ENCODE results near the gene AK5. TPM values are rescaled to one million over a fixed set of nuclear protein-coding genes. Genes with fewer than 3 reads are reported as not detected.
"Not testable (repeated sequence)": the region's sequence is repeated elsewhere in the genome, so short reads cannot be mapped to it uniquely, and the experiment has no call there.

The AK5 gene
- total RNA-seq, 1 donor from 2014 or later, result 0.38 TPM

DNA sequence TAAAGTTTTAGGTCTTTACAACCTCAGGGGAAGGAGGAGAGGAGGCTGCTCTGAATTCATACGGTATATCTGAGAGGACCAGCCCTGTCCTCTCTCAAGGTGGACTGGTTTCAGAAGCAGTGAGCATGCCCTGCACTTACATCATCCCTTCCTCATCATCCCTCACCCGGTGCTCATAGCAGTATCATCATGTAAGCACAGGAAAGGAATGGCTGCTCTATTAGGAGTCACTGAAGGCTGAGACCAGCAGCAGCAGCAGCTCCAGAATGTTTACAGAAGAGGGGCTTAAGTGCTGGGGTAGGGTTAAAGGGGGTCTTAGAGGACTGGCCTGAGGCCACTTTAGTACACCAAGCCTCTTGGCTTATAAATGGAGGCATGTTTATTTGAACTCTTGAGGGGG is 185.9 kb downstream of the AK5 start:
- DNase-seq (no peak), ATAC-seq (ENCODE audit: poor library complexity) (no peak)
- intact Hi-C loops (cut with DNase I), result no loop called here

DNA sequence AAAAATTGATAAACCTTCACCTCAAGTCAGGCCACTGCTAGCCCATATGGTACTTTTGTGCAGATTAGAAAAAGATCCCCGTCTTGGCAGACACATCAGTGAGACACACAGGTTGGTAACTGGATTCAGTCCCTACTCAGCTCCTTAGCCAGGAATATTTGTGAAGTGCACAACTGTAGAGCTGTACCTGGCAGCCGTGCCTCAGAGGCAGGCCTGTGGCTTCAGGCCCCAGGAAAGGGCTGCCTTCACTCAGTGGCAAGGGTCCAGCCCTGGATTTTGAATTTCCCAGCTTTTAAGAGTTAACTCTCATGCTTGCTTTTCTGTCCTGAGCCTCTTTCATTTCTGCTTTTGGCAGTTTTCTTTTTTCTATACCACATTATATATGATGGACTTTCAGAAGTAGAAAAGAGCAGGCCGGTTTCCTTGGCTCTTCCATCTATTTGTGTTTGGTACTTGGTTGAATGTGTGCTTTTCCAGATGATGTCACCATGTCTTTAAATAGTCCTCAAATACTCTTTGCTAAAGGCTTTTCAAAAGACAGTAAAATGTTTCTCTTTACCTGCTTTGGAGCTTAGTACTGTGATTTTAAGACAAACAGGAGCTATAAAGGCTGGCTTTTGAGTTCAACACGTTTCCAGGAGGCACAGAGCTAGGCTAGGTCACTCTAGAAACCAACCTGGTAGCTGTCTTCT is 186.6 kb downstream of the AK5 start:
- intact Hi-C loops (cut with DNase I), result no loop called here
- ATAC-seq (ENCODE audit: poor library complexity) (no peak), DNase-seq (no peak)

DNA sequence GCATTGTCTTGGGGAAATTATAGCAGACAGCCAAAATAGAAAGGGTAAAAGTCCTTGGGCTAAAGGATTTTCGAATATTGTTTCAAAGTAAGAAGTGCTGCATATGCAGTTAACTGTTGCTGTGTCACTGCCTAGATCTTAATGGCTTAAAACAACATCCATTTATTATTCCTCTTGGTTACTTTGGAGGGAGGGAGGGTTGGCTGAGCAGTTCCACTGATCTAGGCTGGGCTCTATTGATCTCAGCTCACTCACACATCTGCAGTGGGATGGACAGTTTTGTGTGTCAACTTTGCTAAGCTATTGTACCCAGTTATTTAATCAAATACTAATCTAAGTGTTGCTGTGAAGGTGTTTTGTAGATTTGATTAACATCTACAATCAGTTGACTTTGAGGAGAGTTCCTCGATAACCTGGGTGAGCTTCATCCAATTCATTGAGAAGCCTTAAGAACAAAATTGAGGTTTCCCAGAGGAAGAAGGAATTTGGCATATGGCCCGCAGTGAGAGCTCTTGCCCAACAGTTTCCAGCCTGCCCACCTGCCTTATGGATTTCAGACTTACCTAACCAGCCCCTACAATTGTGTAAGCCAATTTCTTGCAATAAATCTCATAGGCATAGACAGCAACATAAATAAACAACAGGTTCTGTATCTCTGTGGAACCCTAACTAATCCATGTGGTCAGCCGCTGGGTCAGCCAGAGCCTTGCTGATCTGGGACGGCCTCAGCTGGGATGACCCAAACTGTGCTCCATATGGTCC is 187.3 kb downstream of the AK5 start:
- ATAC-seq (ENCODE audit: poor library complexity), result no peak

DNA sequence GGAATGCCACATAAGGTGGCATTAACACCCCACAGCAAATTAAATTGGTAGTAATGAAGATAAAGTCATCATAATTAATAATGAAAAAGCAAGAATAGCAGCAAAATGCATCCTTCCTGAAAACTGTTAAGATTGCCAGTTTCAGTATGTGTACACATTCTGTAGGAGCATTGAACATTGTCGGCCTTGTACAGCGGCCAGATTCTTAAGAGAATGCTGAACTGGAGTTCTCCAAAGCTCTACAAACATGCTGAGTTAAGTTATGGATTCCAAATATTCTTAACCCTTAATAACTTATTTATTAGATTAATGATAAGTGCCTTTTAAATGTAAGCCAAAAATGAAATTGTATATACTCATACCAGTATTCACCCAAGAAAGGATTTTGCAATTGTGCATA is 189.9 kb downstream of the AK5 start:
- no peak for ATAC-seq (ENCODE audit: poor library complexity)
- intact Hi-C loops (cut with DNase I), result no loop called here
- DNase-seq, result no peak

More for the DNA sequence above, 187.3 kb downstream of the AK5 start:
- no peak for DNase-seq
- intact Hi-C loops (cut with DNase I), result no loop called here

DNA sequence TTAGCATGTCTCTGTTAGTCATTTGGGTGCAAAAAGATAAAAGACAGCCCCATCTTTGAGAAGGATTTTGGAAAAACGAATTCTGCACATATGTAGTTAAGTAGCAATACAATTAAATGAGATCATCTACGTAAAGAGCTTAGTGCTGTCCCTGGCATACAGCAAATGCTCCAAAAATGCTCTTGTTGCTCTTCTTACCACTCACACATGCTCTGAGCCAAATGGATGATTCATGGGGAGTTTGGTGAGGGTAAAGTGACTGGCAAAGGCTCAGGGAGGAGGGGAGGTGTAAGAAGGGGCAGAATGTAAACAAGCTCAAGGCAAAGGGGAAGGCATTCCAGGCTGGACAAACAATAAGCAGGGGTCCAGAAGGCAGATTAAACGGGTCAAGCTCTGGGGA is 191.9 kb downstream of the AK5 start:
- intact Hi-C loops (cut with DNase I), result no loop called here
- DNase-seq (no peak), ATAC-seq (ENCODE audit: poor library complexity) (no peak)

DNA sequence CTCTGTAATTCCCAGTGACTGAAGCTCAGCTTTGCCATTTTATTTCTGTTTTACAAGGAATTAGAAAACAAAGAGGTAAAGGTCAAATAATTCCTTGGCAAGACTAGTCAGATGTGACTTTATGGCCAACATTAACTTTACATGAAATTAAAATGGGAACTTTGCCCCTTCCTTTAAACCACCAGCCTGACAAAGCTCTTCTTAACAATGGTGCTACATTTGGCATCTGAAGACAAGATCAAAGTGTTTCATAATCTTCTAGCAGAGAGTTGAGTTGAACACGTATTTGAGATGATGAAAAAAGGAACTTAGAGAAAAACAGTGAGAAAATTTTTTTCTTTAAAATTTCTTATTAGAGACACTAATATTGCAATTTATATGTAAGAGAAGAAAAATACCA is 193.8 kb downstream of the AK5 start:
- ATAC-seq (ENCODE audit: poor library complexity) (no peak), DNase-seq (no peak)
- intact Hi-C loops (cut with DNase I), result no loop called here

DNA sequence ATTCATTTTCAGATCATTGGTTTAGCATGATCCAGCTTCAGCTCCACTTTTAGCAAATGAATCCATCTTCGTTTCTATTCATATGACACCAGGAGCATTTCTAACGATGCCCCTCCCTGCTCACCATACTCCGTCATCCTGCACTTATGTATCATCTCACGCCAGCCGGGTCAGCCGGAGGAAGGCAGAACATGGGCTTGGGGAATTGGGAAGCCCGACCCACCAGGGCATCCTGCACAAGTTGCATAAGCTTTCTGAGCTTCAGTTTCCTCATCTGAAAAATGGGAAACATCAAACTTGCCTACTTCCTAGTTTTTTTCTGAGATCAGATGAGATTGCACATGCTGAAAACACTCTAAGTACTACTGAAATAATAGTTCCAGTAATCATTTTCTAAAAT is 194.7 kb downstream of the AK5 start:
- intact Hi-C loops (cut with DNase I), result no loop called here
- ATAC-seq (ENCODE audit: poor library complexity) (peak; percentile 18), DNase-seq (peak; percentile 45)

DNA sequence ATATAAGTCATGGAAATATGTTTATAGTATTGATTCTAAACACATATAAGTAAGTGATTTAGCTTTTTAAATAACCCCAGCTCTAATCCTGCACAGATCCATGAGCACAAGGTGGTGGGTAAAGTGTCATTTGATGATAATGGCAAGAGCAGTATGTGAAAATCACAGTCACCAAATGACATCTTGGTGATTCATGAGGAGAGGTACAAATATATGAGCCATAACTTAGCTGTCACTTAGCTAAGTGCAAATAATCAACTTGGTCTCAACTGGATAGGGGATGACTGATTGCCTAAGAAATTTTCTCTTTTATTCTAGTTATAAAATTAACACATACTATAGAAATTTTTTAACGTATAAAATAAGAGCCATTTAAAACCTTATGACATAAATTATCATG is 202.5 kb downstream of the AK5 start:
- intact Hi-C loops (cut with DNase I), result no loop called here
- ATAC-seq (ENCODE audit: poor library complexity) (no peak), DNase-seq (no peak)

DNA sequence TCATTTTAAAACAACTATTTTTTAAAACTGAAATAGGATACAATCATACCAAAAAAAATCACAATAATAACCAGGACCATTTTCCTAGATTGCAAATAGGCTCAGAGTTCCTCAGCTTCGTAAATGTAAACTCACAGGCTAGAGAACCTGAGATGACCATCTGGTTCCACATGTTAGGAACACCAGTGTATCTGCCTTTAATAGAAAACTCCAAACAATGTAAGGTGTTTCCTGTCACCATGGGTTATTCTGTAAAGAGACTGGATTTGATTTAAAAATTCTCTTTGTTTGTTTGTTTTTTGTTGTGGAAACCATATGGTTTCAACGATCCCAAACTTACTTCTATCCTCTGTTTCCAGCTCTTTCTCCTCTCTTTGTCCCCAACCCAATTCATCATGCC is 203.1 kb downstream of the AK5 start:
- no peak for ATAC-seq (ENCODE audit: poor library complexity)
- intact Hi-C loops (cut with DNase I), result no loop called here
- DNase-seq, result no peak

DNA sequence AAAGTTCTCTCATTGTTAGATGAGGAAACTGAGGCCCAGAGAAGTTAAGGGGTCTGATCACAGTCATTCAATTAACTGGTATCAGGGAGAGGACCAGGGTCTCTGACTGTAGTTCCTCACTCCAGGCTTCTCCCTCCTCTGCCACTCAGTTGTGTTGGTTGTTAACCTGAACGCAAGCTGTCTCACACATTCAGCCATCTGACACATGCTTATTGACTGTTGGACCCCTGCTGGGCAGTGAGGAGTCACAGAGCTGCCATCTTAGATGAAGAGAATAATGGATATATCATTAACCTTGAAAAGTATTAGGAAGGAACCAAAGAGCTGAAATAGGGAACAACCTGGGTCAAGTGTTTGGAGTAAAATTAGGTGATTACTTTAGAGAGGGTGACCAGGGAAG is 205.8 kb downstream of the AK5 start:
- no peak for ATAC-seq (ENCODE audit: poor library complexity)
- intact Hi-C loops (cut with DNase I), result no loop called here
- DNase-seq, result no peak

DNA sequence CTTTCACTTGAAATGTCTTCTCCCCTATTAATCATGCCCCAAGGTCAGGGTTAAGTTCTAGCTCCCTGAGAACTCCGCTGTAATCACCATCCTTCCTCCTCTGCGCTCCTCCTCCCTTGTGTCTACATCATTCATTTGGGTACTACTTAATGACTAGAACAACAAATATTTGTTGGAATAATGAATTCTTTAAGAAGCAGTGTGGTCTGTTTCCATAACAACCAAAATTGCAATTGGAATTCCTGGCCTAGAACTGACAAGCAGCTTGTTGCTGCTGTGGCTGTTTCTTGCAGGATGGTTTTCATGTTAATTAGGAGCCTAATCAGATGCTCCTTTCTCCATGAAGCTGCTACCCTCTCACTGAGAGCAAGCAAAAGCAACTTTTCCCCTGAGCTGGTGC is 208.1 kb downstream of the AK5 start:
- DNase-seq (no peak), ATAC-seq (ENCODE audit: poor library complexity) (no peak)
- intact Hi-C loops (cut with DNase I), result no loop called here

DNA sequence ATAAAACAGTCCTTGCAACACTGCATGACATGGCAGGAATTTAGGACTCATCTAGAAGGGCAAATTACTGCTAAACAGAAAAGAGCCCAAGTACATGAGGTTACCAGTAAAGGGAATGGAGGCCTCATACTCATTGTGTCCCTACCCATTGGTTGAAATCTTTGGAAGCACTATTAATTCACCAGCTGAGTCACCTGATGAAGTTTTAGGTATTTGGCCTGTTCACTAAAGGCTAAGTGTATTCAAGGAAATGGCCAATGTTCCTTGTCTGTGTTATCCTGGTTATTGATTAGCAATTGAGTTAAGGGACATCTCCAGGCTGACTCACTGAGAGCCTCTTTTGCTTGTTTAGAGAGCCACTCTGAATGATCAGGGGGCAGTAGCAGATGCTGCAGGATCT is 212.2 kb downstream of the AK5 start:
- ATAC-seq (ENCODE audit: poor library complexity) (no peak), DNase-seq (no peak)
- intact Hi-C loops (cut with DNase I), result no loop called here

DNA sequence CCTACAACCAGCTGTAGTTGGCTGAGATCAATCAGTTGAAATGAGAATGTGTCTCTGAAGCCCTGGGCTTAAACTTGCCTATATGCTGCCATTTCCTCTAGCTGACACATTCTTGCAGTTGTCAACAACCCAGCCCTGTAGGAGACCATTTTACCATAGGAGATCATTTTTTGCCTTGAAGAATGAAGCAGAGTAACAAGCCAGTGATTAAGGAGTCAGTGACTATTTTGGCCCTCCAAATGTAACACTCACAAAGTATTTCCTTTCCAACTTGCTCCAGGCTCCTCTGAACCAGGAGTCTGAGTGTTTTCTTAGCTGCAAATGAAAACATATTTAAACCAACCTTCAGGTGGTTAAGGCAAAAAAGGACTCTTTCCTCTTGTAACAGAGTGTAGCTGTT is 217.1 kb downstream of the AK5 start:
- DNase-seq (no peak), ATAC-seq (ENCODE audit: poor library complexity) (no peak)
- intact Hi-C loops (cut with DNase I), result no loop called here

DNA sequence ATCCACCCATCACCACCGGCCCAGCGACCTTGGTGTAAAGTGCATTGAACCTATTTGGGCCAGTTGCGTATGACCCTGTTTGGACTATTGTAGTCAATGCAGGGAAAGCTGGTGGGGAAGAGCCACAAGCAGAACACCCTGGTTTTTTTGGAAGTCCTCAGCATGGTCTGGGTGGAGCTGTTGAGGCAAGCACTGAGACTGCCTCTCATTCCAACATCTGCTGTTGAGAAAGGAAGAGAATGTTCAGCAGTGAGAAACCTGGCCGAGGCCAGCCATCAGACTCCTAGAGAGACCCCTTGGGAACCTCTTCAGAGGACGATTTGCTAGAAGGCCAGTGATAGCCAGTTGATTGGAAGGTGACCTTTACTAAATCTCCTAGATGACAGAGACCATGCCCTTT is 217.6 kb downstream of the AK5 start:
- DNase-seq, result no peak
- intact Hi-C loops (cut with DNase I), result no loop called here
- ATAC-seq (ENCODE audit: poor library complexity), result peak; percentile 41

DNA sequence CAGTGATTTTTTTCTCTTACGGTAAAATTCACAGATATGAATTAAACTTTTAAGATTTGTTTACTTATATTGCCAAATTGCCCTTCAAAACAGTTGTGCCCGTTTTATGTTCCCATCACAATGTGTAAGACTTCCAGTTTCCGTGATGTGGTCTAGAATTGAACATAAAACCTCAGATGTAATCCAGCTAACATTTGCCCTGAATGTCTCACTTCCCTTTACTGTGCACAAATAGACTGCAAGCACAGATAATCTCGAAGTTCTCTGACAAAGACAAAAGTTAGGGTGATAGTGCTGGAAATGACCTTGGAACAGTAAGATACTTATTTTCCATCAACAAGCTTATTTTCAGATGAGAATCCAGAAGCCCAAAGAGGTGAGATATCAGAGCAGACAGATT is 223.2 kb downstream of the AK5 start:
- ATAC-seq (ENCODE audit: poor library complexity) (no peak), DNase-seq (no peak)
- intact Hi-C loops (cut with DNase I), result no loop called here

DNA sequence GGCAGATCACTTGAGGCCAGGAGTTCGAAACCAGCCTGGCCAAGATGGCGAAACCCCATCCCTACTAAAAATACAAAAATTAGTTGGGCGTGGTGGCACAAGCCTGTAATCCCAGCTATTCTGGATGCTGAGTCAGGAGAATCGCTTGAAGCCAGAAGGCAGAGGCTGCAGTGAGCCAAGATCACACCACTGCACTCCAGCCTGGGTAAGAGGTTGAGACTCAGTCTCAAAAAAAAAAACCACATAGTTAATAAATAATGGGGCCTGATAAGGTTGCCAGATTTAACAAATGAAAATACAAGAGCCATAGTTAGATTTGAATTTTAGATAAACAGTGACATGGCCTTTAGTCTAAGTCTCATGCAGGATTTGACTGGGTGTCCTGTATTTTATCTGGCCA is 225.0 kb downstream of the AK5 start:
- DNase-seq (no peak), ATAC-seq (ENCODE audit: poor library complexity) (no peak)
- intact Hi-C loops (cut with DNase I), result no loop called here

DNA sequence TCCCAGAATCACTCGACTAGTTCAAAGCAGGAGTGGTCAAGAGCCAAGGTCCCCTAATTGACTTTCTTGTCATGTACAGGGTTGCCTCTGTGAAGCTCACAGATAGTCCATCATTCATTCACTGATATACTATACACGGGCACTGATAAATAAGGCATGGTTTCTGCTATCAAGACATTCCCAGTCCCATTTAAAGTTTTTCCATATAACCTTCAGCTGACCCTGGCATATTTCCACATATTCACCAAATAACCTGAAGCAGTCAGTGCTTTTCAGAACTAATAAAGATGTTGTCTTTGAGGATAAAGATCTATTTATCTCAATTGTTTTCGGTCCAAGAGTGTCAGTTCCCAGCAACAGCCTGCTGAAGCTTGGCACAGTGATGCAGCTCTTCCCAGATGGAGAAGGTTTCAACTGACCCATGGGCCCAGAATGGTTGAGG is 227.3 kb downstream of the AK5 start:
- ATAC-seq (ENCODE audit: poor library complexity), result no peak
- no peak for DNase-seq
- intact Hi-C loops (cut with DNase I), result no loop called here

DNA sequence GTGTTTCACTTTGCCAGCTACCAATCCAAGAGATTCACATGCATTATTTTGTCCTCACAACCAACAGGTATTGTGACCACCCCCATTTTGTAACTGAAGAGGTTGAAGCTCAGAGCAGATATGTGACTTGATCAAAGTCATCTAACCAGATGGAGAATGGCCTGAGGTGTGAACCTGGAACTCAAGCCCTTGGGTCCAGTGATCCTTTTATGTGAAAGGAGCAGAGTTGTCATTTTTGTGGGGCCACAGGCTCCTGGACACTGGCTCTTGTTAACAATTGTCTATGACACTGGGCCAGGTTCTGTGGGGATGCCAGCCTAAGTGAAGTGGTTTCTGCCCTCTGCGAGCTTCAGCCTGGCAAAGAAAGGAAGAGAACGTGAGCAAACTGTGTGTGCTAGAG is 228.1 kb downstream of the AK5 start:
- ATAC-seq (ENCODE audit: poor library complexity) (no peak), DNase-seq (no peak)
- intact Hi-C loops (cut with DNase I), result no loop called here

DNA sequence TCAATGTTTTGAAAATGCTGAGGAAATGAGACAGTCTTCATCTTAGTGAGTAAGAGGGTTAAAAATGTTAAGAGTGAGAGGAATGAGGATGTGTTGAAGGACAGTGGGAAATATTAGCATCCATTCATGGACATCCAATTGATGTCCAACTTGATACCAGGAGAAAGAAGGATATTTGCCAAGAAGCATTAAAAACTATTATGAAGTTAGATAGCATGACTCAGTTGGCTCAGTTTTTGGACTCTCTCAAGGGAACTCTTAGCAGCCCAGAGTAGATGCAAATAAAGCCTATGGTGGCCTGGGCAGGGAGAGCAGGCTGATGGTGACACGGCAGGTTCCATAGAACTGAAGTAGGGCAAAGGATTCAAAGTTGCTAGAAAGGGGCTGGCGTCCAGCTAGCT is 229.6 kb downstream of the AK5 start:
- DNase-seq (no peak), ATAC-seq (ENCODE audit: poor library complexity) (no peak)
- intact Hi-C loops (cut with DNase I), result no loop called here

DNA sequence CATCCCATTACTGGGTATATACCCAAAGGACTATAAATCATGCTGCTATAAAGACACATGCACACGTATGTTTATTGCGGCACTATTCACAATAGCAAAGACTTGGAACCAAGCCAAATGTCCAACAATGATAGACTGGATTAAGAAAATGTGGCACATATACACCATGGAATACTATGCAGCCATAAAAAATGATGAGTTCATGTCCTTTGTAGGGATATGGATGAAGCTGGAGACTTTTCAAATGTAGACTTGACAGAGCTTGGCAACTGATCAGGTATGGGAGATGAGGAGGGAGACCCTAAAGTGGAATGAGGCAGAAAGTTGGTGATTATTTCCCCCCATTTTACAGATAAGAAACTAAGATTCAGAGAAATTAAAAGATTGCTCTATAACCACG is 230.8 kb downstream of the AK5 start:
- DNase-seq; ATAC-seq (ENCODE audit: poor library complexity); intact Hi-C loops (cut with DNase I): not testable (repeated sequence)
